Occipital lobe (tissue), 2 donors: Measurements from ENCODE around the gene SST. TPM values are rescaled to one million over a fixed set of nuclear protein-coding genes. Genes with fewer than 3 reads are reported as not detected.

Experiments used
- DNase-seq: peaks from one replicate; lab custom pipeline; 2025; lab: John Stamatoyannopoulos, UW
- total RNA-seq: library from RNA; depleted of rRNA; stranded (reverse); fragments of >200 nt; gene quantifications from one replicate; pipeline ENCODE4 v1.2.3, GENCODE V29; 2014

Gene SST
- total RNA-seq = 5.6 TPM

GRCh38 chr3:187669675-187670504 lies at the start of gene SST:
Gene SST (minus strand): TSS chr3:187670394. CDS start chr3:187670291, 103 bp downstream.
- no peak for DNase-seq

- peak; percentile 15 for DNase-seq
Measured at GRCh38 chr3:187719628-187720336, 49.6 kb upstream of the SST start.

GRCh38 chr3:187718802-187719201 lies 48.6 kb upstream of the SST start:
- DNase-seq = no peak

DNA sequence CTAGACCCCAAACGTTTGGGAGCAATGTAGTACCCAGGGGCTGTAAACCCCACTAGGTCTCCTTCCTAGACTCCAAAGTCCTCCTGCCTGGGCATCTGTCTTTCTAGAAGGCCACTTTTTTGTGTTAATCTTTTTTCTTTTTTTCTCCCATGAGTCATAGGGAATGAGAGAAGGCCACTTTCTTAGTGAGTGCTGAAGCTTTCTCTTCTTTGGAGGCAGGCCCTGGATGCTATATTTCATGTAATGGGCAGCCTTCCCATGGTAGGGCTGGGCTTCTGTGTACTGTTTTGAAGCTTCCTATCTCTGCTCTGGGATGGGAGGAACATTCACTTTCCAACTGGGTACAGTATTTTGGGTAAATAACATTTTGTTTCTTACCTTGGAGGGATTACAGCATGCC lies 47.4 kb upstream of the SST start:
- DNase-seq = no peak

DNA sequence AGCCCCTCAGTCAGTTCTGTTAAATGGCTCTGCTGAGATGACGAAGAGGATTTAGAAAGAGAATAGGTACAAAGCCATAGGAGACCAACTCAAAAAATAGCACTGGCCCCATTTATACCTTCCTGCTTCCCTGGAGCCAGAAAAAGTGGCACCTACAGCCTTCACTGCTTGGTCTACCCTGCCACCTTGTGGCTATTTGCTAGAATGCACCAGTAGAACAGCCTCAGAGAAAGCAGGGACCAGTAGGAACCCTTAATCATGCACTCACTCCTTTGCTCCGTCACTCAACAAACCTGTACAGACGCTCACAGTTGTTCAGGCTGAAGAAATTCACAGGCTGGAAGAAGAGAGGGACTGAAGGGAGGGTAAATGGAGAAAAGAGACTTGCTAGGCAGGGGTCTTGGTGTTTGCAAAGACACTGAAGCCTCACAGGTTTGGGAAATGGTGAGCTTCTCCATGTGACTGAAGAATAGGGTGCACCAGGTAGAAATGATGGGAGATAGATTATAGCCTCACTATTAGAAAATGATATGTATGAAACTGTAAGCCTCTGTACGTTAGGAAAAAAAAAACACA lies 44.3 kb upstream of the SST start:
- peak; percentile 59 for DNase-seq

GRCh38 chr3:187713504-187713903 lies 43.3 kb upstream of the SST start:
- no peak for DNase-seq

DNA sequence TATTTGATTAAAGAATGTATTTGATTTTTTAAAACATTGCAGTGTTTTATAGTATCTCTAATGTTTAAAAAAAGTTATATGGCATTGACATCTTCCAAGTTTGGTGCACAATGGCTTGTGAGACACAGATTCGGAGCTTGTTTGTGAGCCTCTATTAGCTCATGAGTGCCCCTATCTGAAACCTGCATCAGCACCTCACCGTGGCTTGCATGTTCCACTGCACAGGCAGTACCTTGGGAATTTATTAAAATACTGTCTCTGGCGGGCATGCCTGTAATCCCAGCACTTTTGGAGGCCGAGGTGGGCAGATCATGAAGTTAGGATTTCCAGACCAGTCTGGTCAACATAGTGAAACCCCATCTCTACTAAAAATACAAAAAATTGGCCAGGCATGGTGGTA lies 39.0 kb upstream of the SST start:
- DNase-seq = no peak

GRCh38 chr3:187708696-187709095 lies 38.5 kb upstream of the SST start:
- no peak for DNase-seq

- no peak for DNase-seq
Measured at GRCh38 chr3:187706971-187707370, 36.8 kb upstream of the SST start.

- no peak for DNase-seq
Measured at GRCh38 chr3:187705164-187705563, 35.0 kb upstream of the SST start.

- no peak for DNase-seq
Measured at GRCh38 chr3:187702507-187703033, 32.4 kb upstream of the SST start, which contains the start of gene RTP2. Gene RTP2 (minus strand): TSS chr3:187702557. CDS start chr3:187702128, 429 bp downstream.

- no peak for DNase-seq
Measured at GRCh38 chr3:187700249-187700648, 30.1 kb upstream of the SST start.

GRCh38 chr3:187698499-187699399 lies 28.6 kb upstream of the SST start:
- DNase-seq = no peak

DNA sequence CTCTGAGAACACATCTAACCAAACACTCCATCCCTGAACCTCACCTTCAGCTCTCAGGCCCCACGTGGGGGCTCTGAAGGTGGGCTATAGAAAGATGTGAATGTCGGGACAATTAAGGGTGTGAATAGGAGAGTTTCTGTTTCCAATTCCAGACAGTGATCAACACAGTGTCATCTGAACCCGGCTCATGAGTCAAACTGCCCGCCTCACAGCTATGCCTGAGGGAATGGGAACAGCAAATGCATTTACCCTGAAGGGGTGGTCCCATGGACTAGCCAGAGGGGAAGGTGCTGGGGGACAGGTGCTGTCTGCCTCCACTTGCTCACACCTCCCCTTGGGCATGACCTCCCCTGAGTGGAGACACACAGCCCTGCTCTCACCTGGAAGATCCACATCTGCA lies 25.8 kb upstream of the SST start:
- DNase-seq = no peak

- no peak for DNase-seq
Measured at GRCh38 chr3:187695449-187695848, 25.3 kb upstream of the SST start.

- DNase-seq = no peak
Measured at GRCh38 chr3:187694801-187695200, 24.6 kb upstream of the SST start.

GRCh38 chr3:187693431-187693830 lies 23.2 kb upstream of the SST start:
- DNase-seq = no peak

DNA sequence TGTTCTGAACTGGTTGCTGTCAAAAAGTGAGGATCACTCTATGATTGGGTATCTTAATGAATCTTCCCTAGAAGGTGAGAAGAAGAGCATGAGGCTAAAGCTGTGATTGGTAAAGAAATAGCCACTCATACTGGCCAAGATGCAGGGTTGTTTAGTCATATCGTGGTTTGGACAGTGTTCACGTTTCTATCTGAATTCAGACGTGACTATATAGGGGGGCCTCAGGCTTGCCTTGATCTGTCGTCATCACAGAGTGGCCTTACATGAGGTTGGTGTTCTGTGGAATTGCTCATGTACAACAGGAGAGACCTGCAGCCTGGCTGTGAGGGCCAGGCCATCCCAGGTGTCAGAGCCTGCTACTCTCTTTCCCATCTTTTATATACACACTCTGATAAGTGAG lies 19.8 kb upstream of the SST start:
- no peak for DNase-seq

DNA sequence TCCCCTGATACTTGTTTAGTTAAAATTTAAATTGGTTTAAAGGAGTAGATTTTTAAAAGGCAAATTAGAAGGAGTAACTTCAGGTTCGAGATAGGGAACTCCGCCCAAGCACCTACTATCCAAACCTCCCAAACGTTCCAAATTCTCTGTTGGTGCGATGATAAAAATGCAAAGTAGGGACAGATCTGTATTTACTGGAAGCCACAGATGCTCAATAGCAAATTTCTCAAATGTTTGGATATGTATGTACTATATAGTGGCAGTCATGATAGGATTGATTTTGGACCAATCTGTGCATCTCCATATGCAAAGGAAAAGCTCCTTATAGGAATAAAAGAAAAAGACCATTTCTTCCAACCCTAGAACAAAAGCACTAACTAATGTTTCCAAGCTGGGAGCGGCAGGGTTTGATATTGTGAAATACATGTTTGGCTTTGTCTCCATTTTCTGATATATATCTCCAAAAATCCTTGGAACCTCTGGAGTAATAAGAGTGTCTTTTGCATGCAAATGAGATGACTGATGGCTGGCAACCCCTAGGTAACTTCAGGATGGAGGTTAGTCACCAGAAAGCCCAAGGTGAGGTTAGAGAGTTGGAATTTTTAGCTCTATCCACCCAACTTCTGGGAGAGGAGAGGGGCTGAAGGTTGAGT lies 16.6 kb upstream of the SST start:
- no peak for DNase-seq

DNA sequence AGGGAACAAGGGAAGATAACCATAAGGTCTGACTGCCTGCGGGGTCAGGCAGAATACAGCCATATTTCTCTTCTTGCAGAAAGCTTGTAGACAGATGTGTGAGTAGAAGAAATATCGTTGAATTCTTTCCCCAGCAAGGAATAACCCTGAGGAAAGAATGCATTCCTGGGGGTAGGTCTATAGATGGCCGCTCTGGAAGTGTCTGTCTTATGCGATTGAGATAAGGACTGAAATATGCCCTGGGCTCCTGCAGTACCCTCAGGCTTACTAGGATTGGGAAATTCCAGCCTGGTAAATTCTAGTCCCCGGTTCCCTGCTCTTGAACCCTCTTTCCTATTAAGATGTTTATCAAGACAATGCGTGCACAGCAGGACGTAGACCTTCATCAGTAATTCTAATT lies 15.8 kb upstream of the SST start:
- DNase-seq = no peak

DNA sequence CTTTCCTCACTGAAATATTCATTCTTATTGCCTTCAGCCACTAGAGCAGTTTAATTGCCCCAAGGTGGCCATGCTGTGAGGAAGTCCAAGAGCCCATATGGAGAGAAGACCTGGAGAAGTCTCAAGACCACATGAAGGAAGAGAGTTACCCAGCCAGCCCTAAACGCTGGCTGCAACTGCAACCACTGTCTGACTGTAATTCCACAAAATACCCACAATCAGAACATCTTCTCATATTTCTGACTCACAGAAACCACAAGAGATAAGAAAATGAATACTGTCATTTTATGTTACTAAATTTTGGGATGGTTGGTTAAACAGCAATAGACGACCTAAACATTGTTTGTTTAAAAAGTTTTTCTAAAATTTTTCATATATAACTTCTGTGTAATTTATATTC lies 14.7 kb upstream of the SST start:
- no peak for DNase-seq
